NCI-H2171 (cell line): ENCODE results near the gene TRIM39.
A peak's percentile ranks its signal among the peaks of the same experiment; 100 is the strongest.

Source experiments
- DNase-seq: peaks from one replicate; lab custom pipeline; 2025; lab: John Stamatoyannopoulos, UW

Gene TRIM39

DNA sequence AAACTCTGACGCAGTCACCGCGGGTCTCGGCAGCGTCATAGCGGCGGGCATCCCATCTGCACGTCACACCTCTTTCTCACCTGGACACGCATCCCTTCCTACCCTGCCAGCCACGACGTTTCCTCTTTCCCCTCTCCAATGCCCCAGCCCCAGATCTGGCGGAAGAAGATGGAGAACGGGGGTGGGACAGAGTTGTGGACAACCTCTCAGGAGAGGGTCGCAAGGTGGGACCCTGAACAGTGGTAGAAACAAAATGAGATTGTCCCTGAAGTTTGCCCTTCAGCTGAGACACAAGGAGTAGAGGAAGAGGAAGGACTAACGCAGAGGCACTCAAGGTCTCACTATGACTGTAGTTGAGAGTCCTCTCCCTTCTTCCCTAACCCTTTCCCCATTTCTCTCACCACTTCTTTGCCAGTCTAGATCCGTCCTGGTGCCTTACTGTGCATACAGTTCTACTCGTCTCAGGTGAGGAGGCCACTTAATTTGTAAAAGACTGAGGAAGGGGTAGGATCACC, 562 bp downstream of the TRIM39 start:
- no peak for DNase-seq

GRCh38 chr6:30328397-30328796, 1.7 kb downstream of the TRIM39 start:
- no peak for DNase-seq

- DNase-seq: no peak
Measured at GRCh38 chr6:30329331-30329730, 2.6 kb downstream of the TRIM39 start.

DNA sequence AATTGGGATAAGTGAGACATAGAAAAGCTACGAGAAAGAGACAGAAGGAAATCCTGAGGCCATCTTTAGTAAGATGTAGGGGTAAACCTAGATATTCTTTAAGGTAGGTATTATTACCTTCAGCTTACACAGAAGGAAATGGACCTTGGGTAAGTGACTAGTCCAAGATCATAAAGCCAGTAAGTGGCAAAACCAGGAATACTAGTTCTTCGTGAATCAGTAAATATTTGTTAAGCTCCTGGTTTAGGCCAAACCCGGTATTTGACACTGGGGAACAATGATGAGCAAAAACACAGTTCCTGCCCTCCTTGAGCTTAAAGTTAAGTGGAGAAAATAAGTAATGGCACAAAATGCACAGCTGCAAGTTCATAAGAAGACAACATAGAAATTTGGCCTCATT, 5.3 kb downstream of the TRIM39 start:
- DNase-seq: no peak

- DNase-seq: no peak
Measured at GRCh38 chr6:30334075-30334783, 7.5 kb downstream of the TRIM39 start.

DNA sequence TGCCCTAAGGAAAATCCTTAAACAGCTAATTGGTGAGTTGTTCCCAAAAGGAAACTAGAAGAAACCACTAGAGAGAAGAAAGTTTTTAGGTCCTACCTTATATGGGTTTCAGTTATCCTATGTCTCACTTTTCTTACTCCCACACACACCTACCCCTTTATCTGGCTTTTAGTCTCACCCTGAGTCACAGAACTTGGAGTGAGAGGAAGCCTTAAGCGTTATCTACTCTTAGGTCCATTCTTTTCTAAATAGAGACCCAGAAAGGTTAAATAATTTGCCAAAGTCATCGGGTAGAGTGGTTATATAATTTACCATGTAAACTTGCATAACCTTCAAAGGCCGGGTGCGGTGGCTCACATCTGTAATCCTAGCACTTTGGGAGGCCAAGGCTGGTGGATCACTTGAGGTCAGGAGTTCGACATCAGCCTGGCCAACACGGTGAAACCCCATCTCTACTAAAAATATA, 13.9 kb downstream of the TRIM39 start:
- DNase-seq: no peak

GRCh38 chr6:30341218-30341617, 14.5 kb downstream of the TRIM39 start:
- no peak for DNase-seq

DNA sequence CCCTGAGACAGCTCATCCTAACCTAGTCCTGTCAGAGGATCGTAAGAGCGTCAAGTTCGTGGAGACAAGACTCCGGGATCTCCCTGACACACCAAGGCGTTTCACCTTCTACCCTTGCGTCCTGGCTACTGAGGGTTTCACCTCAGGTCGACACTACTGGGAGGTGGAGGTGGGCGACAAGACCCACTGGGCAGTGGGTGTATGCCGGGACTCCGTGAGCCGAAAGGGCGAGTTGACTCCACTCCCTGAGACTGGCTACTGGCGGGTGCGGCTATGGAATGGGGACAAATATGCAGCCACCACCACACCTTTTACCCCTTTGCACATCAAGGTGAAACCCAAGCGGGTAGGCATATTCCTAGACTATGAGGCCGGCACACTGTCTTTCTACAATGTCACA, 15.0 kb downstream of the TRIM39 start:
- no peak for DNase-seq

GRCh38 chr6:30344191-30344867, 17.6 kb downstream of the TRIM39 start:
- DNase-seq: no peak

DNA sequence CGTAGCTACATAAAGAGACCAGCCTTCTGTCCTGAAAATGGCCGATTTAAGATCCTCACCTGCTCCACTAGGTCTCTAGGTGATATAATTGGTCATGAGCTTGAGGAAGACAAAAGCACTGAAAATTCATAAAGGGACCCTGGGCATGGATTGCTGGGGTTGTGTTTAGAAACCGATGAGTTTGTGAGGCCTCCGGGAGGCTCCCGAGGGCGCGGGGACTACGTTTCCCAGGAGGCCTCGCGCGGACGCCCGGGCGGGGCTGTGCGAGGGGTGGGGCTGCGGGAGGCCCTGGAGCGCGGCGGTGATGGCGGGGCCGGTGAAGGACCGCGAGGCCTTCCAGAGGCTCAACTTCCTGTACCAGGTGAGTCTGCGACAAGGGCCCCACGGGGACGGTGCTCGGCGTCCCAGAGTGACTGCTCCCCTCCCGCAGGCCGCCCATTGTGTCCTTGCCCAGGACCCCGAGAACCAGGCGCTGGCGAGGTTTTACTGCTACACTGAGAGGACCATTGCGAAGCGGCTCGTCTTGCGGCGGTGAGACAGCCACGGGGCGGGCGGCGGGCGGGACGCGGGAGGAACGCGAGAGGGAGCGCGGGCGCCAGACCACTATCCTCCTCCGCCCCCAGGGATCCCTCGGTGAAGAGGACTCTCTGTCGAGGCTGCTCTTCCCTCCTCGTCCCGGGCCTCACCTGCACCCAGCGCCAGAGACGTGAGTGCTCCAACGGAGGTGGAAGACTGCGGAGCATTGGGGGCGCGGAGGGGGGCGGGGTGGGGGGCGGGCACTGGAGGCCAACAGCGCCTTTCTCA, 18.3 kb downstream of the TRIM39 start, which contains the start of gene RPP21:
TSS of gene RPP21 (plus strand) at position 289 of the 804 bp plus-strand sequence. CDS start at position 305, 16 bp downstream.
- peak; percentile 85 for DNase-seq

DNA sequence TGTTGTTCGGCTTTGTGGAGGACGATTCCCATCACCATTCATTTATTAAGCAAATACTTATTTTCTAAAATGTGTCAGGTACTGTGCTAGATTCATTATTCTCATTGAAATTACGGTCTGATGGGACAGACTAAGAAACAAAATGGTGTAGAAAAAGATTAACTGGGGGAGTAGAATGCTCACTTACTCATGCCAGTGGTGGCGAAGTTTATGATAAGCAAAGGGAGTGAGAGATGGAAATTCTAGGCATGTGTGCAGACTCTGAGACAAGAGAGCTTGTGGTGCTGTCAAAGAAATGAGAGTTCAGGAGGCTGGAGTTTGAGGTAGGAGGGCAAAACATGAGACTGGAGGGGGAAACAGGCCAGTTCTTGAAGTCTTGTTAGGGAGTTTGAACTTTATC, 19.1 kb downstream of the TRIM39 start:
- no peak for DNase-seq

DNA sequence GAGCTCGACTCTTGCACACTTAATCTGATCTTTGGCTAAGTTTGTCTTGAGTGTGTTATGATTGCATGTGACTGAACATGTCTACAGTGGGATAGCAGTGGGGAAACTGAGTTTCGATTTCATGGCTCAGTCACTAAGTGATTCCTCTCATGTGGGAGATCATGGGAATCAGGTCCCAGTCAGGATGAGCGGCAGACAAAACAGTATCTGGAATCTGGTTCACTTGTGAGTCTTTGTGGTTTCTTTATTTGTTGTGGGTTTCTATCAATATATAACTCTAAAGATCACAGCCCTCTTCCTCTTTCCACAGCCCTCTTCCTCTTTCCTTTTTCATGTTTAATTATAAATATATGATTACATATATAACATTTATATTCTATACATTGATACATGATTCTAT, 22.2 kb downstream of the TRIM39 start:
- DNase-seq: no peak

GRCh38 chr6:30349421-30350177, 22.9 kb downstream of the TRIM39 start:
- no peak for DNase-seq

DNA sequence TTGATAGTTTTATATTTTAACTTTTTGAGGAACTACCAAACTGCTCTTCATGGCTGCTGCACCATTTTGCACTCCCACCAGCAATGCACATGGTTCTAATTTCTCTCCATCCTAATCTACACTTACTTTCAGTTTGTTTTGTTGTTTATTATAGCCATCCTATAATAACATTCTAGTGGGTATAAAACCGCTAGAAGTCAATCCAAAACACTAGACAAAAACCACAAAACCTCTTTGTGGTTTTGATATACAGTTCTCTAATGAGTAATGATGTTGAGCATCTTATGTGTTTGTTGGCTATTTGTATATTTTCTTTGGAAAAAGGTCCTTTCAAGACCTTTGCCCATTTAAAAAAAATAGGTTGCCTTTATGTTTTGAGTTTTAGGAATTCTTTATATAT, 23.8 kb downstream of the TRIM39 start:
- no peak for DNase-seq

GRCh38 chr6:30352550-30352949, 25.8 kb downstream of the TRIM39 start:
- DNase-seq: no peak

DNA sequence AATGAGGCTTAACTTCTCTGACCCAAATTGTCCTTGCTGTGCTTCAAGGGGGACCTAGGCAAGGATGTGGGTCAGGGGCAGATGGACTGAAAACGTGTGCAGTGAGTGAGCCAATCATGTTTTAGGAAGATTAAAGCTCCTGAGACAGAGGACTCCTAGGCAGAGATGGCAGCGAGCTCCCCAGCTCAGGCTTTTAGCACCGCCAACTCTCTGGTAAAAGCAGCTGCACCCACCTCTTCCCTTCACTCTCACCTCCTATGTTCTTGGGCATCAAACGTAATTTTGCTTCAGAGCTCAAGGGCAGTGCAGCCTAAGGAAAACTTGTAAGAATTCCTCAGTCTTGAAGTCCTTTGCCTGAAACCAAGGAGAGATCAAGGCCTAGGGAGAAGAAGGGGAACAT, 28.6 kb downstream of the TRIM39 start:
- DNase-seq: no peak

DNA sequence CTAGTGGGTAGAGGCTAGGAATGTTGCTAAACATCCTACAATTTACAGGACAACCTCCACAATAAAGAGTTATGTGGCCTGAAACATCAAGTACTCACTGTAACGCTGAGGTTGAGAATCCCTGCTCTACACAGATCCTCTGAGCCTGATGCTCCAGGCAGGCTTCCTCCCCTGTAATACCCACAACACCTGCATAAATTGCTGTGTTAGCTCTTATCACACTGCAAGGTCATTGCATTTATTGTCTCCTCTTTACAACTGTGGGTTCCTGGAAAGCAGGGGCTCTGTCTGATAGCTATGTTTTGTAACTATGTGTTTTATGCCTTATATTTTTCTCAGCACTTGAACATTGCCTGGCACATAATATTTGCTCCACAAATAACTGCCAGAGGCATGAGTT, 29.8 kb downstream of the TRIM39 start:
- DNase-seq: no peak

DNA sequence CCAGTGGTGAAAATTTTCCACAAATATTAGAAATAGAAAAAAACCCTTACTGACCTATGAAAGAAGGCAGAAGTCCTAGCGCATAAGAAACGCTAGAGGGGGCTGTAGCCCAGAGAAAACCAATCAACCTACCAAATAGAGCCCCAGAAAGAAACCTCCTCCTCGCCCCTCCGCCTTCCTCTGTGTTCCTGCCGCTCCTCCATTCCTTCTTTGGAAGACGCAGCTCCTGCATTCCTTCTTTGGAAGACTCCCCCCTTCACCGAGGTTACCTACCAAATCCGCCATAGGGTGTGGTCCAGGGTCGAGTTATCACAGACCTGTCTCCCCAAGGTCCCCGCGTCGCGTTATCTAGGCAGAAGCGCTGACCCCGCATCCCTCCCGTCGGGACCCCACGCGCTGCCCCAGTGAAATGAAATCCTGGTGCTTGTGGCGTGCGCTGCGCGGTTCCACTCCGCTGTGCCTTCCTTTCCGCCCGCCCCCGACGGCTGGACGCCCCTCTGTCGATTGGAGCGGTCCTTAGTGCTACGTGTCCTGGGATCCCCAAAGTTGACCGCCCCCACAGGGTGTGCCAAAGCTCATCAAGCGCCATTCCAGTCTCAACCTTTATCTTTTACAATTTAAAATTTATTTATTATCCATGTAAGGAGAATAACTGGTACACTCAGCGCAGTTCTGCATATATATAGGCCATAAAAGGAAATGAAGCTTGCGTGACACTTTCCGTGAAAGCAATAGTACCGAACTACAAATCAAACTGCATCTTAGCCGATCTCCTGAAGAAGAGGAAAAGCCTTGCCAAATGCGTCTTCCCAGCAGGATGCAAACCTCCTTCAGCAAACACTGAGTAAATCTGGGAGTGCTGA, 31.2 kb downstream of the TRIM39 start:
- peak; percentile 54 for DNase-seq

DNA sequence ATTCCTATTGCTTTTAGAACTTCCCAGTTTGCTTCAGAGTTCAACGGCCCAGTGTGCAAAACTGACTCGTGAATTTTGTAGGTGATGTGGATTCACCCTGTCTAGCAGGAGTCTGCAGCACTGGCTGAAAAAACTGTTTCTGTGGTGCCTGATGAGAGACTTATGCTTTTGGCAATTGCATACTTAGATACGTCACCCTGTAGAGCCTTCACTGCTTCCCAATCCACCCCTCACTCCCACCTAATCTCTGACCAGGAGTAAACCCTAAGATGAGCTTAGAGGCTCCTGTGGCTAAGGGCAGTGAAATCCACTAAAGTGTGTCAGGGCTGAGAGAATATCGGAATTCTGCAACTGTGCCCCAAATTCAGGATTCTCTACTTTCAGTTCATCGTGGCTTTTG, 32.5 kb downstream of the TRIM39 start:
- no peak for DNase-seq

GRCh38 chr6:30360139-30360538, 33.4 kb downstream of the TRIM39 start:
- DNase-seq: no peak

DNA sequence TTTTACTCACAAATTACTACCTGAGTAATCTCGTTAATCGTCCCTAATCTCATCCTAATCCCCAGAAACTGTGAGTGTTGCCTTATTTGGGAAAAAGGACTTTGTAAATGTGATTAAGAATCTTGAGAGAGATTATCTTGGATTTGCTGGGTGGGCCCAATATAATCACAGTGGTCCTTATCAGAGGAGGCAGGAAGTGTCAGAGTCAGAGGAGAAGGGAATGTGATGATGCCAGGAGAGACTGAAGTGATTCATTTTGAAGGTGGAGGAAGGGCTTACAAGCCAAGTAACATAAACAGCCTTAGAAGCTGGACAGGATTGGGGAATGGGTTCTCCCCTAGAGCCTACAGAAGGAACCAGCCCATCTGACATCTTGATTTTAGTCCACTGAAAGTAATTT, 34.9 kb downstream of the TRIM39 start:
- no peak for DNase-seq
